HEK293 (cell line): ENCODE data around the gene VCL.

Experiments
- CTCF ChIP-seq: fragments of 450-650 bp; formaldehyde crosslinking; IDR thresholded peaks from 2 replicates; pipeline ENCODE4 v1.5.1; 2016; ENCODE audit warnings: missing biosample characterization, missing genetic modification characterization
- HOXA7 ChIP-seq: sonication (generic); formaldehyde crosslinking; IDR thresholded peaks from 2 replicates; pipeline ENCODE4 v1.8.1; 2022; ENCODE audit warnings: missing genetic modification reagents, borderline replicate concordance
- ZBTB8A ChIP-seq: fragments of 450-650 bp; formaldehyde crosslinking; IDR thresholded peaks from 2 replicates; pipeline ENCODE4 v1.5.1; 2016; ENCODE audit warnings: missing biosample characterization, missing genetic modification characterization
- ZNF121 ChIP-seq: fragments of 450-650 bp; formaldehyde crosslinking; IDR thresholded peaks from 2 replicates; pipeline ENCODE4 v1.5.1; 2016; ENCODE audit warnings: missing biosample characterization, missing genetic modification characterization
- ZNF18 ChIP-seq: fragments of 450-650 bp; formaldehyde crosslinking; IDR thresholded peaks from 2 replicates; pipeline ENCODE4 v1.5.1; 2016; ENCODE audit warnings: missing biosample characterization, missing genetic modification characterization
- ZNF24 ChIP-seq: fragments of 450-650 bp; formaldehyde crosslinking; IDR thresholded peaks from 2 replicates; pipeline ENCODE4 v1.5.1; 2016; ENCODE audit warnings: missing biosample characterization, missing genetic modification characterization
- ZNF571 ChIP-seq: fragments of 450-650 bp; formaldehyde crosslinking; IDR thresholded peaks from 2 replicates; pipeline ENCODE4 v1.5.0; 2017; ENCODE audit warnings: missing biosample characterization, missing genetic modification characterization
- ZNF623 ChIP-seq: fragments of 450-650 bp; formaldehyde crosslinking; IDR thresholded peaks from 2 replicates; pipeline ENCODE4 v1.5.1; 2016; ENCODE audit warnings: missing biosample characterization, missing genetic modification characterization

- TF ChIP-seq ZNF121 (tag by site-specific recombination) (no peak), CTCF (tag by site-specific recombination) (no peak), ZNF571 (no peak), ZNF623 (tag by site-specific recombination) (no peak), HOXA7 (CRISPR knock-in tag) (no peak), ZNF24 (tag by site-specific recombination) (no peak), ZBTB8A (tag by site-specific recombination) (no peak), ZNF18 (tag by site-specific recombination) (no peak)
These were observed 162.1 kb downstream of the VCL start for GRCh38 chr10:74160013-74160412.
